HepG2 (cell line): Measurements from ENCODE around the gene HNRNPF. TPM values are rescaled to one million over a fixed set of nuclear protein-coding genes. Genes with fewer than 3 reads are reported as not detected.

Experiments
- AKAP8 ChIP-seq: sonication (generic); formaldehyde crosslinking; IDR thresholded peaks from 2 replicates; pipeline ENCODE4 v1.5.1; 2020; ENCODE audit warnings: mild to moderate bottlenecking, missing genetic modification reagents
- CEBPB ChIP-seq: IDR thresholded peaks from 2 replicates; pipeline ENCODE4 v1.6.1; 2011; ENCODE audit warnings: low read depth, low read length, improper control_type of control experiment, borderline replicate concordance
- DR1 ChIP-seq: sonication (generic); formaldehyde crosslinking; IDR thresholded peaks from 2 replicates; pipeline ENCODE4 v1.8.0; 2021; ENCODE audit warnings: mild to moderate bottlenecking, missing genetic modification reagents, inconsistent platforms
- GATAD2A ChIP-seq: IDR thresholded peaks from 2 replicates; pipeline ENCODE4 v1.6.1; 2016
- HCFC1 ChIP-seq: fragments of 150-350 bp; IDR thresholded peaks from 2 replicates; pipeline ENCODE4 v1.6.1; 2014; ENCODE audit warnings: low read depth, low read length
- HDAC6 ChIP-seq: fragments of 200-600 bp; sonication (generic); IDR thresholded peaks from 2 replicates; pipeline ENCODE4 v1.7.0; 2017; ENCODE audit warnings: mild to moderate bottlenecking, antibody characterized with exemption, low read length, low read depth
- MED1 ChIP-seq: sonication (generic); formaldehyde crosslinking; IDR thresholded peaks from 2 replicates; pipeline ENCODE4 v1.4.0; 2020; ENCODE audit warnings: missing genetic modification reagents
- POLR2A ChIP-seq, 2 experiments: IDR thresholded peaks; 2 replicates each; pipeline ENCODE4 v1.6.1; 2011; ENCODE audit warnings: low read depth in 2 of 2, low read length in 2 of 2, mild to moderate bottlenecking in 1 of 2, moderate library complexity in 1 of 2; ENCODE audit not compliant: insufficient read depth in 1 of 2
- REPIN1 ChIP-seq: sonication (generic); formaldehyde crosslinking; IDR thresholded peaks from 2 replicates; pipeline ENCODE4 v1.8.0; 2022; ENCODE audit warnings: missing genetic modification reagents, low read depth, mild to moderate bottlenecking, borderline replicate concordance
- SCMH1 ChIP-seq: sonication (generic); formaldehyde crosslinking; IDR thresholded peaks from 2 replicates; pipeline ENCODE4 v1.9.0; 2021; ENCODE audit warnings: missing genetic modification reagents, mild to moderate bottlenecking, borderline replicate concordance
- SMC3 ChIP-seq: IDR thresholded peaks from 2 replicates; pipeline ENCODE4 v1.6.1; 2011; ENCODE audit warnings: low read length, improper control_type of control experiment
- SRF ChIP-seq: IDR thresholded peaks from 2 replicates; pipeline ENCODE4 v1.6.1; 2011; ENCODE audit warnings: mild to moderate bottlenecking, low read depth, low read length, moderate library complexity
- STAG1 ChIP-seq: sonication (generic); formaldehyde crosslinking; IDR thresholded peaks from 2 replicates; pipeline ENCODE4 v1.4.0; 2020; ENCODE audit warnings: missing genetic modification reagents
- TAF1 ChIP-seq: sonication (generic); formaldehyde crosslinking; IDR thresholded peaks from 2 replicates; pipeline ENCODE4 v1.4.0; 2020; ENCODE audit warnings: missing genetic modification reagents
- YY1 ChIP-seq: IDR thresholded peaks from 2 replicates; pipeline ENCODE4 v1.6.1; 2011; ENCODE audit warnings: low read length, low read depth, moderate library complexity, mild to moderate bottlenecking; ENCODE audit not compliant: insufficient read depth, insufficient replicate concordance
- ZMYM3 ChIP-seq: sonication (generic); formaldehyde crosslinking; IDR thresholded peaks from 2 replicates; pipeline ENCODE4 v1.5.1; 2020; ENCODE audit warnings: mild to moderate bottlenecking, missing genetic modification reagents
- ZNF337 ChIP-seq: sonication (generic); formaldehyde crosslinking; IDR thresholded peaks from 2 replicates; pipeline ENCODE4 v1.5.1; 2020; ENCODE audit warnings: missing genetic modification reagents, low read depth, mild to moderate bottlenecking, borderline replicate concordance
- ZNF460 ChIP-seq: sonication (generic); formaldehyde crosslinking; IDR thresholded peaks from 2 replicates; pipeline ENCODE4 v1.5.1; 2020; ENCODE audit warnings: missing genetic modification reagents, mild to moderate bottlenecking, borderline replicate concordance
- ZNF501 ChIP-seq: sonication (generic); formaldehyde crosslinking; IDR thresholded peaks from 2 replicates; pipeline ENCODE4 v1.5.1; 2020; ENCODE audit warnings: mild to moderate bottlenecking, moderate library complexity, missing genetic modification reagents
- ZNF557 ChIP-seq: sonication (generic); formaldehyde crosslinking; IDR thresholded peaks from 2 replicates; pipeline ENCODE4 v1.4.0; 2020; ENCODE audit warnings: missing genetic modification reagents
- ZNF614 ChIP-seq: IDR thresholded peaks from 2 replicates; pipeline ENCODE4 v1.6.1; 2018; ENCODE audit warnings: missing biosample characterization, missing genetic modification reagents, inconsistent platforms, borderline replicate concordance
- ZNF841 ChIP-seq: sonication (generic); formaldehyde crosslinking; IDR thresholded peaks from 2 replicates; pipeline ENCODE4 v1.8.1; 2023; ENCODE audit warnings: missing genetic modification reagents, borderline replicate concordance
- ZSCAN20 ChIP-seq: sonication (generic); formaldehyde crosslinking; IDR thresholded peaks from 2 replicates; pipeline ENCODE4 v1.4.0; 2020; ENCODE audit warnings: missing genetic modification reagents, mild to moderate bottlenecking, borderline replicate concordance
- polyA plus RNA-seq, 8 experiments: library from polyadenylated mRNA; depleted of rRNA in 3 of 8; stranded (reverse) in 7 of 8; unstranded in 1 of 8; fragments of >200 nt; fragmentation: Illumina TruSeq in 4 of 8; extraction: Trizol in 4 of 8; gene quantifications; 2 replicates each; pipeline versions ENCODE4 v1.2.1 to v1.2.3, GENCODE V29; 2011 to 2016; ENCODE audit warnings: low read depth in 4 of 8, missing spikeins in 1 of 8, mixed read lengths in 1 of 8; ENCODE audit not compliant: insufficient read depth in 1 of 8
- total RNA-seq, 5 experiments: library from RNA; depleted of rRNA; stranded (reverse); fragments of >200 nt; fragmentation: Illumina TruSeq; extraction: Trizol; gene quantifications; 2 replicates each; pipeline ENCODE4 v1.2.3, GENCODE V29; 2016; ENCODE audit warnings: low read depth in 1 of 5
- TF ChIP-seq, protein P1 (sequence below), 2 experiments: sonication (generic) in 1 of 2; formaldehyde crosslinking in 1 of 2; IDR thresholded peaks; 2 replicates each; pipeline versions ENCODE4 v1.5.1 to v1.6.1; 2011 to 2020; ENCODE audit warnings: borderline replicate concordance in 1 of 2, low read depth in 1 of 2, low read length in 1 of 2, mild to moderate bottlenecking in 1 of 2, missing genetic modification reagents in 1 of 2, moderate library complexity in 1 of 2
- TF ChIP-seq, protein P2 (sequence below): sonication (generic); formaldehyde crosslinking; IDR thresholded peaks from 2 replicates; pipeline ENCODE4 v1.5.0; 2020; ENCODE audit warnings: missing genetic modification reagents
- TF ChIP-seq, protein P3 (sequence below): sonication (generic); formaldehyde crosslinking; IDR thresholded peaks from 2 replicates; pipeline ENCODE4 v1.9.0; 2021; ENCODE audit warnings: missing genetic modification reagents, mild to moderate bottlenecking, borderline replicate concordance

The HNRNPF gene
- total and polyA plus RNA-seq, 2 of the 13 experiments (the other 11 are each of a cell fraction or from before 2014, with no cell fraction given) = 166 to 308 TPM

DNA sequence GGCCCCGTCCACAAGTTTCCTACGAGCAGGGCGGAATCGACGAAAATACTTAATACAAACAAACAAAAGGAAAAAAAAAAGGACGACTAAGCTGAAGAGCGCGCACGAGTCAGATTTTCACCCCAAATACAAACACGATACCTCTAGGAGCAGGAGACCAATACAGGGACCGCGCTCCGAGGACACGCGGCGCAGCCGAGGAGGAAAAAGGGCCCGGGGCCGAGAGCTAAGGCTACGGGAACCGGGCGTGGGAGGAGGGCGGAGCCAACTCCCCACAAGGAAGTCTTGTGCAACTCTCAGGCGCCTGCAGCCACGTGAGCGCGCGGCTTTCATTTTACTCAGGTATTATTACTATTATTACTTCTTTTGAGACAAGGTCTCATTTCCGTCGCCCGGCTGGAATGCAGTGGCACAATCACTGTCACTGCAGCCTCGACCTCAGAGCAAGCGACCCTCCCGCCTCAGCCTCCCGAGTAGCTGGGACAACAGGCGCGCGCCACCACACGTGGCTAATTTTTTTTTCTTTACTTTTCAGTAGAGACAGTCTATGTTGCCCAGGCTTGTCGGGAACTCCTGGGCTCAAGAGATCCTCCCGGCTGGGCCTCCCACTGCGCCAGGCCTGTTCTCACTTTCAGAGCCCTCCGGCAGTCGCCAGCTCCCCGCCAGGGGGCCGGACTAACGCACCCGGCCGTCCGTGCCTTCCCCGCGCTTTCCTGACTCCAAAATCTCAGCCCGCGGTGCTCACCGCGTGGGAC lies 1.2 kb downstream of the HNRNPF start (continued):
- TF ChIP-seq ZNF841 (CRISPR knock-in tag) (no peak), DR1 (CRISPR knock-in tag) (peak; percentile 36; the same call in 1 of the 2 replicates), ZNF614 (0 out of 2 replicates have a peak, but pooled peaks have one; percentile 36), STAG1 (CRISPR knock-in tag) (peak; percentile 16; the same call in 1 of the 2 replicates), SMC3 (peak; percentile 22; the same call in 1 of the 2 replicates), ZMYM3 (CRISPR knock-in tag) (peak; percentile 62; the same call in 1 of the 2 replicates), TAF1 (CRISPR knock-in tag) (peak; percentile 86), ZSCAN20 (CRISPR knock-in tag) (peak; percentile 65; the same call in 1 of the 2 replicates), HCFC1 (peak; percentile 11; the same call in 1 of the 2 replicates), HDAC6 (peak; percentile 84), ZNF557 (CRISPR knock-in tag) (0 out of 2 replicates have a peak, but pooled peaks have one; percentile 68), MED1 (CRISPR knock-in tag) (peak; percentile 75), SCMH1 (CRISPR knock-in tag) (no peak), AKAP8 (CRISPR knock-in tag) (peak; percentile 93), YY1 (peak; percentile 52), ZNF337 (CRISPR knock-in tag) (no peak), ZNF501 (no peak), CEBPB (peak; percentile 98), ZNF460 (CRISPR knock-in tag) (peak; percentile 97), SRF (peak; percentile 91), POLR2A (IDR thresholded peaks at IDR 0.05; ENCODE audit: insufficient read depth in 1 of 2, low read depth in 2 of 2, low read length in 2 of 2) (peak; percentile 78 to 94), REPIN1 (CRISPR knock-in tag) (peak; percentile 95), GATAD2A (CRISPR knock-in tag) (peak; percentile 48; the same call in 1 of the 2 replicates)
- TF ChIP-seq, protein P1, sequence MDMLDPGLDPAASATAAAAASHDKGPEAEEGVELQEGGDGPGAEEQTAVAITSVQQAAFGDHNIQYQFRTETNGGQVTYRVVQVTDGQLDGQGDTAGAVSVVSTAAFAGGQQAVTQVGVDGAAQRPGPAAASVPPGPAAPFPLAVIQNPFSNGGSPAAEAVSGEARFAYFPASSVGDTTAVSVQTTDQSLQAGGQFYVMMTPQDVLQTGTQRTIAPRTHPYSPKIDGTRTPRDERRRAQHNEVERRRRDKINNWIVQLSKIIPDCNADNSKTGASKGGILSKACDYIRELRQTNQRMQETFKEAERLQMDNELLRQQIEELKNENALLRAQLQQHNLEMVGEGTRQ (IDR thresholded peaks at IDR 0.05; ENCODE audit: low read depth, low read length) = peak; percentile 74; the same call in 1 of the 2 replicates
- TF ChIP-seq, protein P1 (CRISPR knock-in tag; IDR thresholded peaks at IDR 0.05; ENCODE audit: borderline replicate concordance) = peak; percentile 76; the same call in 1 of the 2 replicates
- TF ChIP-seq, protein P2, sequence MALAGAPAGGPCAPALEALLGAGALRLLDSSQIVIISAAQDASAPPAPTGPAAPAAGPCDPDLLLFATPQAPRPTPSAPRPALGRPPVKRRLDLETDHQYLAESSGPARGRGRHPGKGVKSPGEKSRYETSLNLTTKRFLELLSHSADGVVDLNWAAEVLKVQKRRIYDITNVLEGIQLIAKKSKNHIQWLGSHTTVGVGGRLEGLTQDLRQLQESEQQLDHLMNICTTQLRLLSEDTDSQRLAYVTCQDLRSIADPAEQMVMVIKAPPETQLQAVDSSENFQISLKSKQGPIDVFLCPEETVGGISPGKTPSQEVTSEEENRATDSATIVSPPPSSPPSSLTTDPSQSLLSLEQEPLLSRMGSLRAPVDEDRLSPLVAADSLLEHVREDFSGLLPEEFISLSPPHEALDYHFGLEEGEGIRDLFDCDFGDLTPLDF = 0 out of 2 replicates have a peak, but pooled peaks have one; percentile 20
- TF ChIP-seq, protein P3, sequence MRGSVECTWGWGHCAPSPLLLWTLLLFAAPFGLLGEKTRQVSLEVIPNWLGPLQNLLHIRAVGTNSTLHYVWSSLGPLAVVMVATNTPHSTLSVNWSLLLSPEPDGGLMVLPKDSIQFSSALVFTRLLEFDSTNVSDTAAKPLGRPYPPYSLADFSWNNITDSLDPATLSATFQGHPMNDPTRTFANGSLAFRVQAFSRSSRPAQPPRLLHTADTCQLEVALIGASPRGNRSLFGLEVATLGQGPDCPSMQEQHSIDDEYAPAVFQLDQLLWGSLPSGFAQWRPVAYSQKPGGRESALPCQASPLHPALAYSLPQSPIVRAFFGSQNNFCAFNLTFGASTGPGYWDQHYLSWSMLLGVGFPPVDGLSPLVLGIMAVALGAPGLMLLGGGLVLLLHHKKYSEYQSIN (CRISPR knock-in tag) = no peak
